HG03139 (cell line): ENCODE measurements around the gene CLEC4F.
A peak's percentile ranks its signal among the peaks of the same experiment; 100 is the strongest.

Source experiments
- ATAC-seq: cut with Tn5 transposase; IDR thresholded peaks from one replicate; pipeline ENCODE4 v1.9.1; 2021; ENCODE audit not compliant: unreplicated experiment

CLEC4F gene

DNA sequence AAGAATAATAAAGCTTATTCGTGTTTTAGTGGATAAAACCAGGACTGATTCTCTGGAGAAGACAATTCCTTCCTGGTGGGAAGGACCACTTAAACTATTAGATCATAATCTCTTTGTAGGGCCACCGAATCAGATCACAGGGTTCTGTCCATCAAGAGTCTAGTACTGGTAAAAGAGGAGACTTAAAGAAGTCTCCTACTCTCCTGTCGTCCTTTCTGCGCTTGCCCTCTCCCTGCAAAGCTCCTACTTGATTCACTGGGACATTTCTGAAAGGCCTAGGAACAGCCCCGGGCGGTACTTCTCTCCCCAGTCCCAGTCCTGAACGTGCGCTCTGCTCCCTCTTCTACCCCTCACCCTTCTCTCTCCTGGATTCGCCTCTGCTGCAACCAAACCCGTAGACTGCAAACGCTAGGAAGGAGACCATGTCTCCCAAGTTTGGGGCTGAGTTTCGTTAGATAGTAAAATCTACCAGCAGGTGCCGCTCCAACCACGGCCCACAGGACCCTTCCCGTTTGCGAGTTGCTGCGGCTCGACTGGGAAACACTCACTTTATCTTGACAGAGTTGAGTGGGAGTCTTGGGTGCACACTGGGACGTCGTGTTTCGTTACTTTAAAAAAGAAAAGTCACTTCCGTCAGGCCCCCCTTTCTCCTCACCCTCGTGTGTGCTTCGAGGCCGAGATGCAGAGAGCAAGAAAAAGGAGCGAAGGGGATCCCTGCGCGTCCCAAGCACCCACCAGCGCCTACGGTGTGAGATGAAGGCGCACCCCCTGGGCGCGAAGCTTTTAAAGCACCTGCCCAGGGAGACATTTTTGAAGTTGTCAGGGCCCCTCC, 30.9 kb downstream of the CLEC4F start:
- no peak for ATAC-seq

DNA sequence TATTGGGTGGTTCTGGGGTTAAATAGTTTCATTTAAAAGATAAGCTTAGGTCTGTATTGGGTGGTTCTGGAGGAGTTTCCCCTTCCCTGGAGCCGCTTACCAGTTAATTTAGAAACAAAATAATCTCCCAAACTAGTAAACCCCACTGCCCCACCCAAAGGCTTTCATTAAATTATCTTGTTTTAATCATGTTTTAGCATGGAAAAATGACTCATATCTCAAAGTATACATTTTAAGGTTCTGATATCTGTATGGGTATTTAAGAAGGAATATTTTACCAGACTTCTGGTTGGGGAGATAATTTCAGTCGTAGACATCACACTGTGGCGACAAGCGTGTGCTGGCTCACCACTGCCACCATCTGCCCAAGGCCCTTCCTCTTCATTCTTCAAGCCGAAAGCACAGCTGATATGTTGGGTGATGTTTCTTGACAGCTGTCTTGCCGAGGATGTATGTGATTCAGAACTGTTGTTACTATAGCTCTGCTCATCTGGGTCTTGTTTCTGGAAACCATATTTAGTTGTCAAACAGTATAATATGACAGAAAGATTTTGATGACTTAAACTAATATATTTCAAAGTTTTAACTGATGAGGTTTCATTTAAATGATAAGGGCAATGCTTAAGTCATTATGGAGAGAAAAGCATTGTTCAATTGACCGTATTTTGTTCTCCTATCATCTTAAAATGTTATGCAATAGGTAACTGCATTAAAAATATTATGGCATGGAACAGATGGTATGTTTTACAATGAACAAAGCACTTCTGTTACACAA, 35.1 kb downstream of the CLEC4F start:
- ATAC-seq = no peak

DNA sequence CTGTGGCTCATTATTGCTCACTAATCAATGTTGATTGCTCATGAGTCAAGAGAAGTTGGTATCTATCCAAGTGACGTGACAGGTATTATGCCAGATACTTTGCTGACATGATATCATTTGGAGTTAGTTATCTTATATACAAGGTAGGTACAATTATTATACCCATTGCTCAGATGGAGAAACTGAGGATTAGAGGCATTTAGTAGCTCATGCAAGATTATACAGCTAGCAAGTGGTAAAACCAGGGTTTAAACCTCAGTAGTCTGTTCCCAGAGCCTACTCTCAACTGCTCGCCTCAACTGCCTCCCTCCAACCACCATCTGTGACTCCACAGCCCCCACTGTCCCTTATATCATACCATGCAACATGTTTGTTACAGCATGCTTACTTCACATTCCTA, 36.1 kb downstream of the CLEC4F start:
- no peak for ATAC-seq

DNA sequence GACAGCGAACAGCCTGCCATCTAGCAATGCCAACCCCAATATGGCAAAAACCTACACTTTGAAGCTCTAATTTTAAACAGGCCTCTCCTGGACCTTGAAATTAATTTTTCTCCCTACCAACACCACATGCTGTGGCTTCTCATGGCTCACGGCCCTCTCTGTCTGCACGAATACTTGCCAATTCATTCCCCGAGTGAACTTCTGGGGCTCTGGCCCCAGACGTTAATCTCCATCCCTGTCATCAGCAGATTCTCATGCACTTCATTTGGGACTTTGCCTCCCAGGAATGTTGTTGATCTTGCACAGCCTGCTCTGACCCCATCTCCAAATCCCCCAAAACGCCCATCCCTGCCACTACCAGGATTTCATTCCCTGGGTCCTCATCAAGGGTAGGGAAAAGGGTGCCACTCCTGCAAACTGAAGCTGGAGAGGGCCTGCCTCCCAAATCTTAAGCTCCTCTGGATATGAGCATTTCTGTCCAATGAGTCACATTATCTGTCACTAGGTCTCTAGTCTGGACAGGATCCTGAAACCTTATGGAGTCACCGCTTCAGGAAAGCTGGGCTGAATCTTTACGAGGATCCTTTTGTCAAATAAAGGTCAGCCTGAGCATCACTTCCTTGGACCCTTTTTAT, 40.4 kb downstream of the CLEC4F start:
- no peak for ATAC-seq

DNA sequence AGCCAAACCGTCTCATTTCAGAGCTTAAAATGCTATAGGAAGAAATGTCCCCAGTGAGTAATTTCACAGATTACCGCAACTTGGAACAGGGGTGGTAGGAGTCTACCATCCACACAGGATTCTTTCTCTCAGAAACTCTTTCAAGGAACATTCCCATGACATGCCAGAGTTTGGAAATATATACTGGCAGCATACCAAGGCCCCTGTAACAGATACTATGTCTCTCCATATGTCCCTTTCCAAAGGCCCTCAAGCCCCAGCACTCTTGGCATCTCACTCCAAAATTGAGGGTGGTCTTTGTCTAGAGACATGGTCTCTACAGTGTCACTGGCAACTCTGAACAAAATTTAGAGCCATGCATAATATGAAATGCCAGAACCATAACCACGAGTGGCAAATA, 40.9 kb downstream of the CLEC4F start:
- ATAC-seq = no peak

DNA sequence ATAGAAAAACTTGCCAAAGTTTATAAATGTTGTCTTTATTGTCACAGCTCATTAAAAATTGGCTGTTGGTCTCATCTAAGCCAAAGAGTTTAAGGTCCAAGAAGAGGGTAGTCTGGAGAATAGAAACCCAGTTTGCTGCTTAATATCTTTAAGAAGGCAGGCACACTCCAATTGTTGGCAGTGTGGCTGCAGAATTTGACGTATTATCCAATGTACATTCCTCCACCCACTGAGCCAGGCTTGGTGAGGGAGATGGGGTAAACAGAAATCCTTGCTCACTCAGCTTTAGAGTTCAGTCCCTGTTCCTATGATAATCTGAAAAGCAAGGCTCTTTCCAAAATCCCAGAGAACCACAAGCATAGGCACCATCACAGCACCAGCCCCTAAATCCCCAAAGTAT, 41.7 kb downstream of the CLEC4F start:
- ATAC-seq = no peak

DNA sequence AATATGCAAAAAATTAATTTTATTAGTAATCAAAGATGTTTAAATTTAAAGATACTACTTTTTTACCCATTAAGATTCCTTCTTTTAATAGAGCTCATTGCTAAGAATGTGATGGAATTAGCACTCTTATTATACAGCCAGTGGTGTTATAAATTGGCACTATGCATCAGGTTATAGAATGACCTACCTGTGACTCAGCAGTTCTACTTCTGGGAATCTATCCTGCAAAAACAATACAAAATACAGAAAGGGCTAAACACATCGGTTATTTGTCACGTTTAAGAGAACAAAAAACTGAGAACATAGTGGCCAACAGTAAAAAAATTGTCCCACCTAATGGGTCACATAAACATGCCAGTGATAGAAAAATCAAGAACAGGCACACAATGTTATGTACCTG, 42.9 kb downstream of the CLEC4F start:
- ATAC-seq = no peak

DNA sequence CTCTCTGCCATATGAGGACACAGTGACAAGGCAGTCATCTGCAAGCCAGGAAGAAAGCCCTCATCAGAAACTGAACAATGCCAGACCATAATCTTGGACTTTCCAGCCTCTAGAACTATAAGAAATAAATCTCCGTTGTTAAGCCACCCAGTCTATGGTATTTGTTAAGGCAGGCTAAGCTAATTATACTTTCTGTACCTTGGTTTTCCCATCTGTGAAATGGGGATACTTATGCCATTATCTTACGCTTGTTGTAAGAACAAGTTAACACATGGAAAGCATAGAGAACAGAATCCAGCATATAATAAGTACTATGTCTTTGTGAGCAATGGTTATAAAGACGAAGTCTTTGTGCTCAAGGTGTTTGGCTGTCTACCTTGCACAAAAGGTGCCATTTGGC, 44.1 kb downstream of the CLEC4F start:
- no peak for ATAC-seq

DNA sequence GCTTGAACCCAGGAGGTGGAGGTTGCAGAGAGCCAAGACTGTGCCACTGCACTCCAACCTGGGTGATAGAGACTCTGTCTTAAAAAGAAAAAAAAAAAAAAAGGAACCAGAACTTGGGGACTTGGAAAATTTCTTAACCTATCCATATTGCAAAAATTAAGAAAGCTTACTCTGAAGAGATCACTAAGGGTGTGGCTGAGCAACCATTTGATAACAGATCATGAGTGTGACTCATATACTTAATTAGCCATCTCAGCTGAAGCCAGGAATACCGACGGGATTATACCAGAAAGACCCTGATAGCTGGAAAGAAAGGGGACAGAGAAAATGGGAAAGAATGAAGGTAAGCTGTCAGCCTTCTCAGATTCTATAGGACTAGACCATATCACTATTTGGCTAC, 45.3 kb downstream of the CLEC4F start:
- ATAC-seq = no peak

DNA sequence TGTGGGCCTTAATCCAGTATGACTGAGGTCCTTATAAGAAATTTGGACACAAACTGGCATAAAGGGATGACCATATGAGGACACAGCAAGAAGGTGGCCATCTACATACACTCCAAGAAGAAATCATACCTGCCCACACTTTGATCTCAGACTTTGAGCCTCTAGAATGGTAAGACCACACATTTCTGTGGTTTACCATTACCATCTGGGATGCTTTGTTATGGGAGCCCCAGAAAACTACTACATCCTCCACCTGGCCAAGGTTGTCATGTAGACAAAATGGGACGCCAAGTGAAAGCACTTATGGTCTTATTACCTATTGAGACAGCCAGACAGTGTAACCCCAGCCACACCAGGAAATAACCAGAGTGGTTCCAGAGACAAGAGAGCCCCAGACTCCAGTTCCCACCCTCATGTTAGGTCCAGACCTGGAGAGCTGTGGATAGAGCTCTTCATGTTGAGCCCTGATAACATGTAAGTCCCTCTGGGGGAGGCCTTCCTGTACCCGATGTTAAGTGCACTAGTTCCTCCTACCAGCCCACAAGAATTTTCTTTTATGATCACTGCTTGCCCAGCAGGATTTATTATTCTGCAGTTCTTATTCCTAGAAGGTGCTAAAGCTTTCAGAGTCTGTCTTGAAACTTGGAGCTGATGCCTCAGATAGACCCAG, 47.8 kb downstream of the CLEC4F start:
- no peak for ATAC-seq

DNA sequence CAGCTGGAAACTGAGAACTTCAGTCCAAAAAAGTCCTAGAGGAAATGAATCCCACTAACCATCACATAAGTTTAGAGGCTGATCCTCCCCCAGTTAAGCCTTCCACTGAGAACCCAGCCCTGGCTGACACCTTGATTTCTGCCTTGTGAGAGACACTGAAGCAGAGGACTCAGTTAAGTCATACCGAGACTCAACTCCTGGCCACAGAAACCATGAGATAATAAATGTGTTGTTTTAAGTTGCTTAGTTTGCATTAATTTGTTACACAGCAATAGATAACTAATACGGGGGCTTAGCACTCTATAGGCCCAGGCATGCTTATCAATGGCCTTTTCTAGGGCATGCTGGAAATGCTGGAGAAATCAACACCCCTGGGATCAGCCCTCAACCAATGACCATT, 49.0 kb downstream of the CLEC4F start:
- ATAC-seq = peak; percentile 63

DNA sequence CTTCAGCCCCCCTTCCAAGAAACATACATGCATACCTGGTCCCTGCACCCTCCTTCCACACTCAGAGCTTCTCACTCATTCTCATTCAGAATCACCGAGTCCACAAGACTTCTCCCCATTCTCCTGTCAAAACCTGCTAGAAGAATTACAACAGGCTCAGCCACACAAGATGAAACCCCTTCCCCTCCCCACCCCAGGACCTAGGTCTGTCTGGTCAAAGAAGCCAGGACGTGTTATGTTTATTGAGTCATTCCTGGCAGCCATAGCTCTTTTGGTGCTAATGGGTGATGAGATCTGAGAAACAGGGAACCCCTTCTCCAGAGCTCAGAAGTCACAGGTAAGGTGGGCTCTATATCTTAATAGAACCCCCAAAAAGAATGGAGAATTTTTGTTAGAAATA, 50.9 kb downstream of the CLEC4F start:
- ATAC-seq = no peak

DNA sequence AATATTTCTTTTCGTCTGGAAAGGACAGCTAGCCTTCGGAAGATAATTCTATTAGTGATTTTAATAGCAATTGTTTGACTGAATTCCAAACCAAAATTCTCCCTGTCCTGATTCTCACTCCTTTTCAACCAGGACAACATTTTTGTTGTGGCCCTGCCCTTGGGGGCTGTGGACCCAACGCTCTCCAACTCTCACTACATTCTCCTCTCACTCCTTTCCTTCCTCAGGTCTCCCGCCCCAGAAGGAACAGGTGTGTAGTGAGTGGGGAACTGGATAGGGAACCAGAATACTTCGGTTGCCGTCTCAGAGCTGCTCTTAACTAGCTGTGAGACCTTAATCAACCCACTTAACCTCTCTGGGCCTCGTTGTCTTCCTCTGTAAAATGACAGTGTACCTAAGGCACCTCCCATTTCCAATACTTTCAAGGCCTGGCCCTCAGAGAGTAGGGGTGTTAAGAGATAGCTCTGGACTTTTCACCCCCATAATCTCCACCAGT, 51.8 kb downstream of the CLEC4F start:
- ATAC-seq = no peak

DNA sequence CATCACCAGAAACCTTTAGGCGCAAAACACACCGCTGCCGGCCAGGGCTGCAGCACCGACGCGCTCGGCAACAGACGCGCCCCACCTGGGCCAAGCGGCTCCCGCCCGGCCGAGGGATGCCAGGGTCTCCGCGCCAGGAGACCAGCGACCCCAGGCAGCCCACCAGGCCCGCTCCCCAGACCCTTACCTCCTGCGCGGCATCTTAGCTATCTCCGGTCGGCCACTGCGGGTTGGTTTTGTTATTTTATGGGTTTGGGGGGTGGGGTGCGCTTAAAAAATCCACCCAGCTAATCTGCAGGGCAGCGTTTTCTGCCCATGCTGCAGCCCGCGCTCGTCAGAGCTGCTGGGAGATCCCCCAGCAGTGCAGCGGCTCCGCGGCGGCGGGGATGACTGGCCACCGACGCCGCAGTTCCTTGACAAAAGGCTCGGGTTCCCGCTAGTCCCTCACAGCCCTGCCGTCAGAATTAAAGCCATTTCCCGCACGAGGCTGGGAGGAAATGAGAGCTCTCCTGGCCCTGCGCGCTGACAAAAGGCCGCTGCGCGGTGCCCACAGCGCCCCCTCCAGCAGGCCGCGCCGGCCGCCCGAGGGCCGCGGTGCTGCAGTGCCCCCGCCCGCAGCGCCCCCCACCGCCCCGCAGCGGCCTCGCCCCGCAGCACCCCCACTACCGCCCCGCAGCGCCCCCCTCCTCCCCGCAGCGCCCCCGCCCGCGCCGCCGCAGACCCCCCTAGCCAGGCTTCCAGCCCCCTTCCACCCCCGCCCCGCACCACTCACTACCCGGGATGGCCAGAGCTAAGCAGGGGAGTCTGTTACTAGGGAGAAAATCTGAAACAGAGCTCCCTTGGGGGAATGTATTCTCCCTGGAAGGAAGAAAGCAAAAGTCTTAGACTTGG, 52.5 kb downstream of the CLEC4F start, which contains the start of gene ADD2:
Gene ADD2 (minus strand): TSS at position 502 of the 891 bp plus-strand sequence. CDS start 61,792 bp downstream, outside the sequence.
- ATAC-seq = no peak

DNA sequence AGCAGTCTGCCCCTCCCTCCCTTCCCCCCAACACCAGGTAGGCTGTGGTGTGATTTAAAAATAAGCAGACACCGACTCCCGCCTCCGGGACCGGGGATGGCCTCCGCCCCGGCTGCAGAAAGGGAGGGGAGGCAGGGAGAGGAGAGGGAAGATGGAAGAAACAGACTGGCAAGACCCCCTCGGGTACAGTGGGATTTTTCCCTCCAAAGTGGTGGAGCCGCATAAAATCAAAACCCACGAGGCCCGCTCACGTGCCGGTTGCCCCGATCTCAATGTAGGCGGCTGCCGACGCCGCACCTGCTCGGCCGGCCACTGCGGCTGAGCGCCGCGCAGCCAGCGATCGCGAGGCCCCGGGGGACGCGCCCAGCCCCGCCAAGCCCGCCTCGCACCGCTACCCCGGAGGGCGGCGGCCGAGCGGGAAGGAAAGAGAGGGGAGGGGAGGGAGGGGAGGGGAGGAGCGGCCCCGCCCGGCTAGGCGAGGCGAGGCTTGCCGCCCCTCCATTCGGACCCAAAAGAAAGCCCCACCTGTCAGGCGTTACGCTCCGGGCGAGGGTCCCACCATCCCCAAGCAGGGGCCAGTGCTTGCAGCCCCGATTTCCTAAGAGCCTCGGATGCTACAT, 53.2 kb downstream of the CLEC4F start:
- no peak for ATAC-seq

DNA sequence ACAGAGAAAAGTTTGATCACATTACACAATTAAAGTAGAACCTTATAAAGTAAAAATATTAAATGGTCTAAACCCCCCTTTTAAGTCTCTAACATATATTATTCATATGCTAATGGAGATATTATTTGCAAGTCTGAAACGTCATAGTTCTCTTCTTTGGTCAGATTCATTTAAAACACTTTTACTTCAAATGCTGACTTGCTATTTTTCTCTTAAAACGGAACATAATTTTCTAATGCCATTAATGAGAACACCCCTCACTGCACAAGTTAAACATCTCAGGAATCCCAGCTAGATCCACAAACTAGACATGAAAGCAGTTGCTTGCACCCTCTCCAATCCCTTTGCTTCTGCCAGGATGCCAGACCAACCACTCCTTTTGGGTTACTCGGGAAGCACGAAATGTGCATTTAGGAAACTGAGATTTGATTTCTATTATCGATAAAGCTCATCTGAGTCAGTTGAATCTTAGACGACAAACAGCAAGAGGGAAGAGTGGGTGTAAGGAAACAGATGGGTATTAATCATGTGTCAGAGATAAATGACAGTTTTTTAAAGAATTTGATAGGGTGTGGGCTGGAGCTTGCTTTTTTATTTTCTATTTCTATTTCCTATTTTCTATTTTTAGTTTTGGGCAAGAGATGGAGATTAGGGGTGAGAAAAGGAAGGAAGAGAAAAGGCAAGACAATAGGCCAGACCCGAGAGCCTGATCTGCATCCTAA, 53.9 kb downstream of the CLEC4F start:
- no peak for ATAC-seq

DNA sequence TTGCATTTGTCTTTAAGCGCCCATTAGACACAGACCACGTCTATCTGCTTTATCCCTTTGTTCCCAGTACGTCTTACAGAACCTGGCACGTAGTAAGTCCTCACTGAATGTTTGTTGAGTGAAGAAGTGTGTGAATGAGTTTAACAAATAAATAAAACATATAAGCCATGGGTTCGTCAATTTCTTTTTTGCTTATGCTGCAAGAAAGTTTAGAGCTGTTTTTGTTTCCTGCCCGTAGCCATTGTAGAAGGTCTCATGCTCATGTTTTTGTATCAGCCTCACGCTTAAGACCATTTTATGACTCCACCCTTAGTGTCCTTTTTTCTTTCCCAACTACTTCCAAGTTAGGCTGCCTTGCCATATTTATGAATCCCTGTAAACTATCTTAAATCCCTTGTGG, 54.9 kb downstream of the CLEC4F start:
- ATAC-seq = no peak

DNA sequence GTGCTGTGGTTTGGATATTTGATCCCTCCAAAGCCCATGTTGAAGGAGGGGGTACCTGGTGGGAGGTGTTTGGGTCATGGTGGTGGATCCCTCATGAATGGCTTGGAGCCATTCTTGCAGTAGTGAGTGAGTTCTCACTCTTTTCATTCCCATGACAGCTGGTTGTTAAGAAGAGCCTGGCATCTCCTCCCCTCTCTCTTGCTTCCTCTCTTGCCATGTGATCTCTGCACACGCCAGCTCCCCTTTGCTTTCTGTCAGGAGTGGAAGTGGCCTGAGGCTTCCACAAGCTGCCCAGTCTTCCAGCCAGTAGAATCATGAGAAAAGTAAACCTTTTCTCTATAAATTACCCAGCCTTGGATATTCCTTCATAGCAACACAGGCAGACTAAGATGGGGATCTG, 61.0 kb downstream of the CLEC4F start:
- ATAC-seq = no peak
